Pulmonary artery endothelial cell (primary cell): ENCODE results near the gene ABCC11. TPM values are rescaled to one million over a fixed set of nuclear protein-coding genes. Genes with fewer than 3 reads are reported as not detected.
"Not testable (repeated sequence)": the region's sequence is repeated elsewhere in the genome, so short reads cannot be mapped to it uniquely, and the experiment has no call there.

ENCODE experiments used
- DNase-seq: peaks from one replicate; pipeline ENCODE4 v3.0.0-alpha.2; 2011; ENCODE audit warnings: low read depth, low spot score
- total RNA-seq: library from RNA; depleted of rRNA; stranded (reverse); fragments of >200 nt; gene quantifications from 2 replicates; pipeline ENCODE4 v1.2.3, GENCODE V29; 2014

ABCC11 gene
- total RNA-seq, 1 donor from 2014 or later, result not detected

GRCh38 chr16:48250520-48251278 lies 3.4 kb upstream of the ABCC11 start:
- no peak for DNase-seq

- no peak for DNase-seq
These were observed 1.3 kb downstream of the ABCC11 start for GRCh38 chr16:48246066-48246465.

GRCh38 chr16:48244863-48245195 lies 2.5 kb downstream of the ABCC11 start:
- no peak for DNase-seq

- DNase-seq, result peak; percentile 62
These were observed 3.1 kb downstream of the ABCC11 start, which contains the start of gene LONP2 for GRCh38 chr16:48244080-48244862. LONP2 (plus strand) TSS chr16:48244300; CDS start chr16:48244389, 89 bp downstream.

GRCh38 chr16:48240147-48240546 lies 7.2 kb downstream of the ABCC11 start:
- DNase-seq, result not testable (repeated sequence)

- no peak for DNase-seq
These were observed 11.1 kb downstream of the ABCC11 start for GRCh38 chr16:48236286-48236685.

GRCh38 chr16:48235556-48236136 lies 11.7 kb downstream of the ABCC11 start:
- DNase-seq, result no peak

GRCh38 chr16:48235058-48235555 lies 12.2 kb downstream of the ABCC11 start:
- no peak for DNase-seq

- DNase-seq, result no peak
These were observed 12.7 kb downstream of the ABCC11 start for GRCh38 chr16:48234630-48235029.

GRCh38 chr16:48232493-48233040 lies 14.8 kb downstream of the ABCC11 start:
- no peak for DNase-seq

GRCh38 chr16:48231727-48232492 lies 15.4 kb downstream of the ABCC11 start:
- no peak for DNase-seq

- no peak for DNase-seq
These were observed 21.9 kb downstream of the ABCC11 start for GRCh38 chr16:48225456-48225855.

- no peak for DNase-seq
These were observed 23.8 kb downstream of the ABCC11 start for GRCh38 chr16:48223490-48223889.

- no peak for DNase-seq
These were observed 26.4 kb downstream of the ABCC11 start for GRCh38 chr16:48220891-48221290.

- no peak for DNase-seq
These were observed 28.9 kb downstream of the ABCC11 start for GRCh38 chr16:48218473-48218872.

- no peak for DNase-seq
These were observed 29.6 kb downstream of the ABCC11 start for GRCh38 chr16:48217708-48218107.

GRCh38 chr16:48215738-48216137 lies 31.6 kb downstream of the ABCC11 start:
- DNase-seq, result no peak

- no peak for DNase-seq
These were observed 35.3 kb downstream of the ABCC11 start for GRCh38 chr16:48212033-48212432.

- DNase-seq, result no peak
These were observed 36.6 kb downstream of the ABCC11 start for GRCh38 chr16:48210747-48211146.

- DNase-seq, result no peak
These were observed 40.6 kb downstream of the ABCC11 start for GRCh38 chr16:48206594-48207242.

- no peak for DNase-seq
These were observed 42.6 kb downstream of the ABCC11 start for GRCh38 chr16:48204825-48205151.
